GOT3 (cell line): ENCODE measurements around the gene SIM1.

ENCODE experiments used
- DNase-seq: peaks from one replicate; lab custom pipeline; 2025; ENCODE audit warnings: mixed read lengths; lab: John Stamatoyannopoulos, UW

Gene SIM1

DNA sequence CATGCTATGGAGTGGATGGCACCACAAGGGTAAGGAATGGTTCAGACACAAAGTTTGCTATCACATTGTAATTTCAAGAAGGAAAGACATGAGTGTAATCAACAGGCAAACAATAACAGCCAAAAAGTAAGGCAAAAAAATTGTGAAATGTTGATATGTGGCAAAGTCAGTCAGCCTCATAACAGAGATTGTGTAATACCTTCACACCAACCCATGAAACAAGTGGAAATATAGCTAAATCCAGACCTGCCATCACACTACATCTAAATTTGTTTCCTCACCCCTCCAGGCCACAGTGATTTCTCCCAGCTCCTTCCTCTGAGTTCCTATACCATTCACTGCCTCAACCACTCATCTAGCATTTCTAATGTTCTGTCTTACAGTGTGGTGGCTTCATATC lies 37.3 kb downstream of the SIM1 start:
- no peak for DNase-seq

DNA sequence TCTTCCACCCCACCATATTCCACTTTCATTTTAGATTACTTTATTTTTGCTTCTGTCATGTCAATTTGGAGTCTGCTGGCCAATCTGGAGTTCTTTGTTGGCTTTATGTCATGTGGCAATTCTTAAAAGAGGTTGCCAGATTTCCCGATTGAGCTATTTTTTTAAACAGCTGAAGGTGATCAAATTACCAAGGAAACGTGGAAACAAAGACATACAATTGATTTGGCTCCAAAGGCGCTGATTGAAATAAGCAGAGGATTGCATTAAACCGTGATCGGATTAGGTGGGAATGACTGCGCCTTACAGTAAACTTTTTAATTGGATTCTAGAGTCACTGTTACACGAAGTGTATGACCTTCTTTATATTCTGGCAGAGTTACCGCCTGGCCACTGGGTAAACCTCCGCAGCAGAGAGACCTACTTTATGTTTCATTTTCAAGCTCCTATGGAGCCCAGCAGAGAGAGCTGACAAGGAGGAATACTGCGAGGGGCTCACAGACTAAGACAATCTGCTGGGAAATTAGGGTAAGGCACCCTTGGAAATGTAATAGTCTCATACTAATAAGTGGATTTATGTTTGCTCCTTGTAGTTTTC lies 37.9 kb downstream of the SIM1 start:
- no peak for DNase-seq

DNA sequence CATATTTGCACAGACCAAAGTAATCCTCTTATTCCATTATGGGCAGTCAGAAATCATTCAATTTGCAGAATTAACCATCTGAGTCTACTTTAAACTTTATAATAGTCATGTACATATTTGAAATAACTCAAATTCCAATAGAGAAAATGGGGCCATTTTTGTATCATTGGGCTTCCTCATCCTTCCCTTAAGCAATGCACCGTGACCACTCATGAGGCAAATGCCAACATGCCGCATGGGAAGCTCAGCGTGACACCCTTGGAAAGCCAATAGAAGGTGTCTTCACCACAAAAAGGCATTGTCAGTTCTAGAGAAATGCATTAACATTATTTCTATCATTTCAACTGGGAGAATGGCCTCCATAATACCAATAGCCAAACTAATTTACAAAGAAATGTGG lies 38.5 kb downstream of the SIM1 start:
- no peak for DNase-seq

DNA sequence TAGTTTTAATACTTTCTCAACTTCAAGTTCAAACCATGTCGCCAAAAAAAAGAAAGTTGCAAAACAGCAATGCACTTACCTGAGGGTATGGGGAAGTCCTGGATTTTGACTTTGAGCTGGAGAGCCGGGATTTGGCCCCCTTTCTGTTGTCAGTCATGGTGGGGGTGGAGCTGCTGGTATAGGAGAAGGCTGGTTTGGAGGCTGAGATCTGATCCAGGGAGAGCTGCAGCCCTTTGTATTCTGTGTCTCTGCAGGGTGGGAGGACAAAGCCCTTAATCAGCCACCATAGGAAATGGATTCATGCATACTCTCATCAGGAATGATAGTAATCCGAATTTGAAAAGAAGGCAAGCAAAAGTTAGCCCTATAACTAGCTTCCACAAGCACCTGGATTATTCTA lies 44.0 kb downstream of the SIM1 start:
- DNase-seq = no peak

GRCh38 chr6:100417036-100417435 lies 47.7 kb downstream of the SIM1 start:
- no peak for DNase-seq

- no peak for DNase-seq
Observed at GRCh38 chr6:100415768-100416167, 49.0 kb downstream of the SIM1 start.

DNA sequence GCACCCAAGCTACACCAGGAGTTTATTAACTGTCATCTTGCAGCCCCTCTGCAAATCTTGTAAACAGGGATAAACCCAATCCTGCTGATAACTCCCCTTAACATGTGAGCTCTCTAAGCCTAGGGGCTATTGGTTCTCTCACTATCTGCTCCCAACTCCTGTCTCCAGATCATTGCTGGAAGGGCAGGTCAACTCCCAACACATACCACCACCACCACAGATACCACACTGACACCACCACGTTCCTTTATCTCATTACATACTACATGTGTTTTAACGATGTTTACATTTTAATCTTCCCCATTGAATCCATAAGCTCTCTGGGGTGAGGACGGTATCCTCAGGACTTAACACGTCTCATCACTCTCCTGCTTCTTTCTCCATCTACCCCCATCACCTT lies 51.8 kb downstream of the SIM1 start:
- no peak for DNase-seq

DNA sequence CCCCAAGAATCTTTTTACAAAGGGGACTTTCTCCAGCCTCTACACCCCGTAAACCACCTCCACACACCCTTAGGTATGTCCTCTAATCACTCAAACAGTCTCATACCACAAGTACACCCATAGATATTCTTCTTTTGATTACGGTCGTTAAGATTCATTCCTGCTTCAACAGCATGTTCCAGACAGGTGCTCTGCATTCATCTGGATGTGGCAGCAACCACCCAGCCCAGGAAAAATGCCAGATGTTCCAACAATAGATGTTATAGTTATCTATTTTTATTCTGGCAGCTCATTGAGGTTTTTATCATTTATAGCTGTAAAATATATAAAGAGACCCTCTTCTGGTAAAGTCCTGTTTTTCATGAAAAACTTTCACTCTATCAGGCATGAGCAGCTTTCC lies 60.7 kb downstream of the SIM1 start:
- DNase-seq = no peak

- DNase-seq = no peak
Observed at GRCh38 chr6:100393493-100393892, 71.2 kb downstream of the SIM1 start.

GRCh38 chr6:100392423-100392822 lies 72.3 kb downstream of the SIM1 start:
- no peak for DNase-seq

- no peak for DNase-seq
Observed at GRCh38 chr6:100388868-100389519, 75.7 kb downstream of the SIM1 start.

- no peak for DNase-seq
Observed at GRCh38 chr6:100382767-100383195, 81.9 kb downstream of the SIM1 start.

GRCh38 chr6:100382031-100382430 lies 82.7 kb downstream of the SIM1 start:
- no peak for DNase-seq

DNA sequence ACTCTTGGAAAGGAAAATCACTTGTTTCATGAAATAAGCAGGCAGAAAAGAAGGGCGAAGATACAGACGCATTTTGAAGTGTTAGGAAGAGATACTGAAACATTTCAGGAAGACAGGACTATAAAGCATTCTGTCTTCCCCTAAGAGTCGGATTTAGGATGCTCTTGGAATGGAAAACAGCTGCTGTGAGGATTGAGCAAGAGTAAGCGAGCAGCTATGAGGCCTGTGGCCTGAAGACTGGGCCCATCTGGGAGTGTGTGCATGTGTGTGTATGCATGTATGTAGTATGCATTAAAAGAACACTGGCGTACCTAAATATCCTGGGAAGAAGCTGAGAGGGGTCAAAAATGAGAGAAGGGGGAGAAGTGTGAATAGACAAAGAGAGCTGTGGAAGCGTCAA lies 83.6 kb downstream of the SIM1 start:
- DNase-seq = no peak

- no peak for DNase-seq
Observed at GRCh38 chr6:100379386-100379785, 85.3 kb downstream of the SIM1 start.

GRCh38 chr6:100378576-100378975 lies 86.1 kb downstream of the SIM1 start:
- DNase-seq = no peak

GRCh38 chr6:100376103-100376502 lies 88.6 kb downstream of the SIM1 start:
- no peak for DNase-seq

GRCh38 chr6:100372326-100373091 lies 92.2 kb downstream of the SIM1 start:
- no peak for DNase-seq

DNA sequence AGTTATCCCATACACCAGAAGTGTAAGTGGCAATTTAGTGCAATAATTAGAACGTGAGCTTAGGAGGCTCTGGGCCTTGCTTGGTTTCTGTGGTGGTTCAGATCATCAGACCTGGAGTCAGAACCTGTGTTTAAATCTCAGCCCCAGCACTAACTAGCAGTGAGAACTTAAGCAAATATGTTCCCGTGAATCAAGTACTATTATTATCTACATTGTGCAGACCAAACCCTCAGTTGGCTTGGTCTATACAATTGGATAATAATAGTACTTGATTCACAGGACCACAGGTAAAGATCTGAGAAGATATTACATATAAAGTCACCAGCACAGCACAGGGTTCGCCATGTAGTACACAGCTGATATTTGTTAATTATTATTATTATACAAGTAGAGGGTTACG lies 93.1 kb downstream of the SIM1 start:
- DNase-seq = no peak

GRCh38 chr6:100370265-100370664 lies 94.5 kb downstream of the SIM1 start:
- no peak for DNase-seq

DNA sequence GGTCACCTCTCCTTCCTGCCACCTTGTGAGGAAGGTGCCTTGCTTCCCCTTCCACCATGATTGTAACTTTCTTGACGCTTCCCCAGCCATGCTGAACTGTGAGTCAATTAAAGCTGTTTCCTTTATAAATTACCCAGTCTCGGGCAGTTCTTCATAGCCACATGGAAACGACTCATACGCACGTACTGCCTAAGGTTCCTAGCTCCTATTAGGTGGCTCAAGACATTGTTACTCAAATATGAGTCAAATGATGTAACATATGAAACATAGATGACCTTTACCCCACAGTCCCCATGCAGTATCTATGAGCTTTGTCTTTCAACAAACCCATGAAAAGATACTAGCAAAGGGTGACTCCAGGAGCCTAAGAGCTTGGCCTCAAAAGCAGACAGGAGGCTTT lies 98.3 kb downstream of the SIM1 start:
- DNase-seq = no peak

DNA sequence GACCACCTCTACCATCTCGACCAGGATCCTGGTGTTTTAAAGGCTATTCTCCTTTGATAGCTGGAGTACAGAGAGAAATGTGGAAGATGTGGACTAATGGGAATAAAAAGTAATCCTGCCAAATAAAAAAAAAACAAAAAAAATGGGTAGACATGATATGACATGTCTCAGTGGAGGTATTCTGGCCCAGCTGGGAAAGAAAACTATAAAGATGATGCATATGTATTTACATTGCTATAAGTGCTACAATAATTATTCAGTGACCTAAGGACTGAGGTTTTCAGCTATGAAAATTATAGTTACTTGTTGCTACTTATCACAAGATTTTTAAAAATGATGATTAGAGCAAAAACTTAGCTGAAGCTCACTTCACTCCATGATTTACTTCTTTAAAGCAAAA lies 101.1 kb downstream of the SIM1 start:
- no peak for DNase-seq
